Glutamatergic neuron (in vitro differentiated cells): ENCODE data around the gene MVB12B. TPM values are rescaled to one million over a fixed set of nuclear protein-coding genes. Genes with fewer than 3 reads are reported as not detected.

Experiments used
- DNase-seq: peaks from one replicate; pipeline ENCODE4 v3.0.0; 2022
- H3K27ac Mint-ChIP-seq: one replicate; pipeline ENCODE4 v1.8.0; 2020; ENCODE audit warnings: mild to moderate bottlenecking, mixed read lengths, inconsistent platforms; ENCODE audit not compliant: unreplicated experiment
- H3K27me3 Mint-ChIP-seq: one replicate; pipeline ENCODE4 v1.8.0; 2020; ENCODE audit warnings: mild to moderate bottlenecking, moderate library complexity, mixed read lengths, inconsistent platforms; ENCODE audit not compliant: unreplicated experiment
- H3K36me3 Mint-ChIP-seq: one replicate; pipeline ENCODE4 v1.8.0; 2020; ENCODE audit warnings: mild to moderate bottlenecking, mixed read lengths, inconsistent platforms; ENCODE audit not compliant: unreplicated experiment
- H3K4me1 Mint-ChIP-seq: one replicate; pipeline ENCODE4 v1.8.0; 2020; ENCODE audit warnings: mild to moderate bottlenecking, low read depth, mixed read lengths, inconsistent platforms; ENCODE audit not compliant: unreplicated experiment
- H3K4me3 Mint-ChIP-seq: one replicate; pipeline ENCODE4 v1.8.0; 2020; ENCODE audit warnings: mild to moderate bottlenecking, mixed read lengths, inconsistent platforms; ENCODE audit not compliant: unreplicated experiment
- H3K9me3 Mint-ChIP-seq: one replicate; pipeline ENCODE4 v1.8.0; 2020; ENCODE audit warnings: mild to moderate bottlenecking, moderate library complexity, mixed read lengths, inconsistent platforms; ENCODE audit not compliant: unreplicated experiment
- CTCF ChIP-seq: fragments of 200-600 bp; sonication (generic); IDR thresholded peaks from one replicate; pipeline ENCODE4 v1.5.0; 2021; ENCODE audit not compliant: partially characterized antibody, unreplicated experiment
- total RNA-seq: library from RNA; stranded (reverse); fragmentation: NEBNext Ultra II Directional; extraction: Animal tissue kit (Norgen Biotek cat#: 25700); gene quantifications from one replicate; pipeline ENCODE4 v1.2.1, GENCODE V29; 2021; ENCODE audit not compliant: unreplicated experiment

Gene MVB12B
- total RNA-seq, 1 donor from 2014 or later: 41.1 TPM

- Mint-ChIP-seq H3K36me3 (peaks cover 6% of the 10 kb centered on the region), H3K4me3 (no peak overlapping the region), H3K27me3 (no peaks in the 10 kb centered on the region), H3K9me3 (no peaks in the 10 kb centered on the region), H3K27ac (no peak overlapping the region), H3K4me1 (no peaks in the 10 kb centered on the region)
- no peak for DNase-seq
- TF ChIP-seq CTCF: no peak
These were observed 7.8 kb upstream of the MVB12B start for GRCh38 chr9:126318858-126319257.

DNA sequence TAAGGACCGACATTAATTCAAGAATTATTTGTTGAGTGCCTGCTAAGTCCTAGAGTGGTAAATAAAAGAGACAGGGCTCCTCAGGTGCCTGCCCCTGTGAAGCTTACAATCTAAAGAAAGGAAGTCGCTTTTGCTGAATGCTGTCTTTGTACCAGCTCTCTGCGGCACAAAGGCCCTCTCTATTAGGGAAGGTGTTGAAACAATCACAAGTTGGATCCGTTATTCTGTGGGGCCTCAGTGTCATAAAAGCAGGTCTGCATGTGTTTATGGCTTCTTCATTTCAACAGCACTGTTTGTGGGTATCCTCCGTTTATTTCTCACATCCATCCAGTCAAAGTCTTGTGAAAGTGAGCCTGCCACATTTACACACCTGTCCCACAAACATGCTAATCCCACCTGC lies 7.0 kb upstream of the MVB12B start:
- Mint-ChIP-seq H3K9me3 (no peaks in the 10 kb centered on the region), H3K36me3 (peaks cover 6% of the 10 kb centered on the region), H3K4me1 (no peaks in the 10 kb centered on the region), H3K27me3 (no peaks in the 10 kb centered on the region), H3K4me3 (no peak overlapping the region), H3K27ac (no peak overlapping the region)
- no peak for TF ChIP-seq CTCF
- no peak for DNase-seq

GRCh38 chr9:126320158-126320922 lies 6.3 kb upstream of the MVB12B start:
- H3K27ac Mint-ChIP-seq: no peak overlapping the region
- DNase-seq: no peak
- H3K36me3 Mint-ChIP-seq: peaks cover 6% of the 10 kb centered on the region
- no peak overlapping the region for H3K4me3 Mint-ChIP-seq
- H3K9me3 Mint-ChIP-seq: no peaks in the 10 kb centered on the region
- no peak for TF ChIP-seq CTCF
- no peaks in the 10 kb centered on the region for H3K4me1 Mint-ChIP-seq
- no peaks in the 10 kb centered on the region for H3K27me3 Mint-ChIP-seq

DNA sequence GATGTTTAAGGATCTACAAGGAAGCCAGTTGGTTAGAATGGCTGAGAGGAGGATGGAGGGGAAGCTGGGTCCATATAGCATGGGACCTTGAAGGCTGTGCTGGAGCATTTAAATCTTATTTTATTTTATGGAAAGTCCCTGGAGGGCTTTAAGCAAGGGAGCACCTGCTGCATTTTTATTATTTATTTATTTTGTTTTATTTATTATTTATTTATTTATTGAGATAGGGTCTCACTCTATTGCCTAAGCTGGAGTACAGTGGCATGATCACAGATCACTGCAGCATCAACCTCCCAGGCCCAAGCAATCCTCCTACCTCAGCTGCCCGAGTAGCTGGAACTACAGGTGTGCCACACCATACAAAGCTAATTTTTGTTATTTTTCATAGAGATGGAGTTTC lies 4.9 kb upstream of the MVB12B start:
- TF ChIP-seq CTCF: no peak
- H3K27me3 Mint-ChIP-seq: no peaks in the 10 kb centered on the region
- H3K36me3 Mint-ChIP-seq: peaks cover 6% of the 10 kb centered on the region
- no peaks in the 10 kb centered on the region for H3K4me1 Mint-ChIP-seq
- no peaks in the 10 kb centered on the region for H3K9me3 Mint-ChIP-seq
- DNase-seq: no peak
- no peak overlapping the region for H3K4me3 Mint-ChIP-seq
- no peak overlapping the region for H3K27ac Mint-ChIP-seq

DNA sequence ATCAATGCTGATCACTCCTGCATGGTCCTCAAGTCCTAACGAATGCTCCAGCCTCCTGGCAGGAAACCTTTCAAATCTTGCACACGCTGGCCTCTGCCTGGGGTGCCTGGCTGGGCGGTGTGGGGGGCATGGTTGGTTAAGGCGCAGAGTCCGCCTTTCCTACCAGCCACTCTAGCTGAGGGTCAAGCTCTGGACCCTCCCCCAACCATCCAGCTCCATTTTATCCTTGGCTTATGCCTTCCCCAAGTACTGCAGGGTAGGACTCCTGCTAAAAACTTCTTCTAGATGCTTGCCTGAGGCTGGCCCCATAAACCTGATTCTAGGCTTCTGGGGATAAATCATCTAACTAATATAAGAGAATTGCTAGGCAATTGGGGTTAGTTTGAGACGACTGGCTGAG lies 808 bp upstream of the MVB12B start:
- Mint-ChIP-seq H3K4me3 (peak overlapping the region; percentile 79), H3K9me3 (peaks cover 6% of the 10 kb centered on the region), H3K36me3 (peaks cover 9% of the 10 kb centered on the region)

More for the DNA sequence above, 808 bp upstream of the MVB12B start:
- Mint-ChIP-seq H3K4me1 (peaks cover 22% of the 10 kb centered on the region), H3K27me3 (no peaks in the 10 kb centered on the region), H3K27ac (peak overlapping the region; percentile 55)
- no peak for TF ChIP-seq CTCF
- no peak for DNase-seq
